HepG2 (cell line): ENCODE data around the gene FBXL2. TPM values are rescaled to one million over a fixed set of nuclear protein-coding genes. Genes with fewer than 3 reads are reported as not detected.

Experiments used
- ATAC-seq: fragments of 200-7000 bp; cut with Tn5 transposase; 3 replicates; pipeline ENCODE4 v1.9.1; 2020; ENCODE audit warnings: mild to moderate bottlenecking, moderate library complexity
- BruUV-seq: library from RNA; stranded (reverse); fragments of 400-500 nt; replicated peaks from 2 replicates; lab custom pipeline; 2021; lab: Mats Ljungman, UMichigan
- CTCF ChIA-PET: fragments of 300-600 bp; formaldehyde crosslinking; extraction: SDS; loops from one replicate; lab custom pipeline; 2021; ENCODE audit warnings: low total read pairs, inconsistent platforms, low intra/inter-chr PET ratio; lab: Yijun Ruan, JAX
- POLR2A ChIA-PET: fragments of 350-600 bp; sonication (Branson Sonifier 250); formaldehyde crosslinking; loops from one replicate; lab custom pipeline; 2020; ENCODE audit warnings: antibody characterized with exemption, inconsistent platforms; lab: Yijun Ruan, JAX
- DNase-seq: peaks from one replicate; pipeline ENCODE4 v3.0.0-alpha.2; 2015; ENCODE audit warnings: low spot score
- FAIRE-seq: peaks from 3 replicates; lab custom pipeline; 2011; peaks lifted over from hg19 to GRCh38; lab: Jason Lieb, UNC
- H2AFZ ChIP-seq: one replicate; pipeline ENCODE4 v1.6.1; 2011; ENCODE audit warnings: low read length, inconsistent platforms
- H3K27ac ChIP-seq: fragments of 300-600 bp; 3 replicates; pipeline ENCODE4 v1.8.0; 2011; ENCODE audit warnings: mixed run types, mild to moderate bottlenecking, mixed read lengths, low read length, inconsistent platforms; ENCODE audit not compliant: insufficient read depth; ENCODE audit errors: extremely low read length
- H3K27me3 ChIP-seq, 2 experiments: fragments of 200-600 bp in 1 of 2; 2 replicates in 1 of 2; 3 replicates in 1 of 2; pipeline versions ENCODE4 v1.6.0 to v1.8.0; 2011; ENCODE audit warnings: low read length in 2 of 2, mild to moderate bottlenecking in 2 of 2, moderate library complexity in 2 of 2, inconsistent platforms in 1 of 2; ENCODE audit not compliant: insufficient read depth in 2 of 2, control insufficient read depth in 1 of 2
- H3K36me3 ChIP-seq, 2 experiments: fragments of 200-600 bp in 1 of 2; replicated peaks in 1 of 2; 2 replicates in 1 of 2; 3 replicates in 1 of 2; pipeline versions ENCODE4 v1.5.1 to v1.8.0; 2011; ENCODE audit warnings: low read length in 2 of 2, inconsistent platforms in 1 of 2; ENCODE audit not compliant: insufficient read depth in 2 of 2, control insufficient read depth in 1 of 2
- H3K4me1 ChIP-seq: 2 replicates; pipeline ENCODE4 v1.5.1; 2012; ENCODE audit warnings: low read length, inconsistent platforms; ENCODE audit not compliant: insufficient read depth
- H3K4me2 ChIP-seq: 2 replicates; pipeline ENCODE4 v1.6.0; 2011; ENCODE audit warnings: low read depth, low read length, inconsistent platforms
- H3K4me3 ChIP-seq, 3 experiments: fragments of 200-600 bp in 1 of 3; sonication (generic), shearing (Covaris generic) in 1 of 3; replicated peaks in 1 of 3; 2 replicates each; pipeline ENCODE4 v1.5.1; 2011 to 2016; ENCODE audit warnings: low read length in 3 of 3, inconsistent platforms in 2 of 3, low read depth in 2 of 3, mild to moderate bottlenecking in 2 of 3, control low read depth in 1 of 3, mixed read lengths in 1 of 3; ENCODE audit not compliant: insufficient read depth in 1 of 3
- H3K79me2 ChIP-seq: one replicate; pipeline ENCODE4 v1.6.1; 2011; ENCODE audit warnings: low read length, inconsistent platforms; ENCODE audit not compliant: insufficient read depth
- H3K9ac ChIP-seq: 2 replicates; pipeline ENCODE4 v1.6.0; 2011; ENCODE audit warnings: mild to moderate bottlenecking, low read depth, low read length, inconsistent platforms; ENCODE audit not compliant: insufficient read depth
- H3K9me3 ChIP-seq: 2 replicates; pipeline ENCODE4 v1.5.1; 2012; ENCODE audit warnings: mild to moderate bottlenecking, low read length
- H4K20me1 ChIP-seq: 2 replicates; pipeline ENCODE4 v1.6.0; 2011; ENCODE audit warnings: inconsistent platforms, mild to moderate bottlenecking, low read length, moderate library complexity; ENCODE audit not compliant: insufficient read depth
- MED8 ChIP-seq: sonication (generic); formaldehyde crosslinking; IDR thresholded peaks from 2 replicates; pipeline ENCODE4 v1.8.1; 2023; ENCODE audit warnings: mild to moderate bottlenecking, missing genetic modification reagents; ENCODE audit not compliant: insufficient replicate concordance
- NFYB ChIP-seq: sonication (generic); formaldehyde crosslinking; IDR thresholded peaks from 2 replicates; pipeline ENCODE4 v1.4.0; 2020; ENCODE audit warnings: missing genetic modification reagents
- RARA ChIP-seq: IDR thresholded peaks from 2 replicates; pipeline ENCODE4 v1.6.1; 2016; ENCODE audit warnings: missing genetic modification reagents, missing compliant biosample characterization
- RBM22 ChIP-seq: fragments of 200-400 bp; formaldehyde crosslinking; optimal IDR thresholded peaks from 2 replicates; pipeline ENCODE3; 2017; ENCODE audit warnings: mild to moderate bottlenecking, low read length, moderate library complexity
- SIX1 ChIP-seq: sonication (generic); formaldehyde crosslinking; IDR thresholded peaks from 2 replicates; pipeline ENCODE4 v1.4.0; 2020; ENCODE audit warnings: missing genetic modification reagents, borderline replicate concordance
- SRSF9 ChIP-seq: fragments of 200-400 bp; formaldehyde crosslinking; IDR thresholded peaks from 2 replicates; pipeline ENCODE4 v1.6.1; 2018; ENCODE audit warnings: borderline replicate concordance, mild to moderate bottlenecking, low read depth, low read length; ENCODE audit not compliant: insufficient read depth, poor library complexity, severe bottlenecking
- ZFX ChIP-seq: sonication (generic); formaldehyde crosslinking; IDR thresholded peaks from 2 replicates; pipeline ENCODE4 v1.4.0; 2020; ENCODE audit warnings: mild to moderate bottlenecking, low read depth, missing genetic modification reagents, moderate library complexity
- ZNF10 ChIP-seq: sonication (generic); formaldehyde crosslinking; IDR thresholded peaks from 2 replicates; pipeline ENCODE4 v1.4.0; 2020; ENCODE audit warnings: mild to moderate bottlenecking, low read depth, missing genetic modification reagents, borderline replicate concordance
- ZNF292 ChIP-seq: sonication (generic); formaldehyde crosslinking; IDR thresholded peaks from 2 replicates; pipeline ENCODE4 v1.8.1; 2022; ENCODE audit warnings: mild to moderate bottlenecking, low read depth, missing genetic modification reagents, borderline replicate concordance
- ZNF552 ChIP-seq: sonication (generic); formaldehyde crosslinking; IDR thresholded peaks from 2 replicates; pipeline ENCODE4 v1.9.0; 2022; ENCODE audit warnings: missing genetic modification reagents, mild to moderate bottlenecking, borderline replicate concordance
- ZNF766 ChIP-seq: sonication (generic); formaldehyde crosslinking; IDR thresholded peaks from 2 replicates; pipeline ENCODE4 v1.5.0; 2020; ENCODE audit warnings: missing genetic modification reagents, borderline replicate concordance
- WGBS: methylation state at CpG from one replicate; pipeline ENCODE4 v1.1.6; 2017; ENCODE audit warnings: low lambda C conversion rate; 5-methylcytosine and 5-hydroxymethylcytosine counted together
- in situ Hi-C: cut with HindIII; loops from 2 replicates; pipeline ENCODE4 v1.10.0; 2017; ENCODE audit warnings: low pct_unique_long_range_greater_than_20kb; ENCODE audit not compliant: extremely low pct_ligation_motif_present
- intact Hi-C: fragments of 100-400 bp; cut with micrococcal nuclease; formaldehyde crosslinking; loops from one replicate; pipeline ENCODE4 v1.10.0; 2022; ENCODE audit not compliant: unreplicated experiment
- polyA plus RNA-seq, 8 experiments: library from polyadenylated mRNA; depleted of rRNA in 3 of 8; stranded (reverse) in 7 of 8; unstranded in 1 of 8; fragments of >200 nt; fragmentation: Illumina TruSeq in 4 of 8; extraction: Trizol in 4 of 8; gene quantifications; 2 replicates each; pipeline versions ENCODE4 v1.2.1 to v1.2.3, GENCODE V29; 2011 to 2016; ENCODE audit warnings: low read depth in 4 of 8, missing spikeins in 1 of 8, mixed read lengths in 1 of 8; ENCODE audit not compliant: insufficient read depth in 1 of 8
- total RNA-seq, 5 experiments: library from RNA; depleted of rRNA; stranded (reverse); fragments of >200 nt; fragmentation: Illumina TruSeq; extraction: Trizol; gene quantifications; 2 replicates each; pipeline ENCODE4 v1.2.3, GENCODE V29; 2016; ENCODE audit warnings: low read depth in 1 of 5
- TF ChIP-seq, protein P1 (sequence below): sonication (generic); formaldehyde crosslinking; IDR thresholded peaks from 2 replicates; pipeline ENCODE4 v1.5.1; 2020; ENCODE audit warnings: mild to moderate bottlenecking, missing genetic modification reagents, borderline replicate concordance

FBXL2 gene
- total and polyA plus RNA-seq, 2 of the 13 experiments (the other 11 are each of a cell fraction or from before 2014, with no cell fraction given), result 1.8 to 5.0 TPM

DNA sequence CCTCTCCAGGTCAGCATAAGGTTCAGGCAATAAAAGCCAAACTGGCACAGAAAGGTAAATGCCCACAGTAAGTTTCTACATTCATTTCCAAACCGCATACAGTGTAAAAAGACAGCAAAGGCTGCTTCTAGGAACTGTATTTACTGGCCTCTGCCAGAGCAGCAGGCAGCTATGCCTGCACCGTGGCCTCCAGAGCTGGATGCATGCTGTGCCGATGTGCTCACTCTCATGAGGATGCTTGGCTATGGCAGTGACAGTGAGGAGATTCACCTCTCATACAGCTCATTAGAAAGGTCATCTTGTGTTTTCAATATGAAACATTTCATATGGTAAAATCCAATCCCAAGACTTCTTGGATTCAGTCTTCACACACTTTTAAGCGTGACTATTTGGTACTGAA, 112.7 kb downstream of the FBXL2 start:
- no peak overlapping the region for H3K4me2 ChIP-seq
- in situ Hi-C loops (no loop called here), intact Hi-C loops (no loop called here)
- no peaks in the 10 kb centered on the region for H4K20me1 ChIP-seq
- DNase-seq (no peak), ATAC-seq (peak; percentile 30; the same call in 2 of the 3 replicates), FAIRE-seq (no peak)
- no peaks in the 10 kb centered on the region for H3K79me2 ChIP-seq
- no peak overlapping the region for H3K27ac ChIP-seq
- H3K4me1 ChIP-seq, result no peaks in the 10 kb centered on the region
- POLR2A ChIA-PET, result no interaction called here
- H3K9me3 ChIP-seq, result no peaks in the 10 kb centered on the region
- no peak for TF ChIP-seq SIX1 (CRISPR knock-in tag)
- TF ChIP-seq SRSF9, result no peak
- no peak for TF ChIP-seq ZFX (CRISPR knock-in tag)
- no peak for TF ChIP-seq NFYB (CRISPR knock-in tag)
- TF ChIP-seq ZNF10 (CRISPR knock-in tag), result no peak
- CTCF ChIA-PET, result no interaction called here
- BruUV-seq, result no TSS peak
- 100% methylated on average over 2 of the region's 4 CpGs for WGBS
- peaks cover 18 to 51% of the 10 kb centered on the region in 2 experiments for H3K36me3 ChIP-seq
- H3K4me3 ChIP-seq, result no peak overlapping the region
- no peak overlapping the region for H2AFZ ChIP-seq
- H3K27me3 ChIP-seq, result no peaks in the 10 kb centered on the region
- no peak overlapping the region for H3K9ac ChIP-seq

DNA sequence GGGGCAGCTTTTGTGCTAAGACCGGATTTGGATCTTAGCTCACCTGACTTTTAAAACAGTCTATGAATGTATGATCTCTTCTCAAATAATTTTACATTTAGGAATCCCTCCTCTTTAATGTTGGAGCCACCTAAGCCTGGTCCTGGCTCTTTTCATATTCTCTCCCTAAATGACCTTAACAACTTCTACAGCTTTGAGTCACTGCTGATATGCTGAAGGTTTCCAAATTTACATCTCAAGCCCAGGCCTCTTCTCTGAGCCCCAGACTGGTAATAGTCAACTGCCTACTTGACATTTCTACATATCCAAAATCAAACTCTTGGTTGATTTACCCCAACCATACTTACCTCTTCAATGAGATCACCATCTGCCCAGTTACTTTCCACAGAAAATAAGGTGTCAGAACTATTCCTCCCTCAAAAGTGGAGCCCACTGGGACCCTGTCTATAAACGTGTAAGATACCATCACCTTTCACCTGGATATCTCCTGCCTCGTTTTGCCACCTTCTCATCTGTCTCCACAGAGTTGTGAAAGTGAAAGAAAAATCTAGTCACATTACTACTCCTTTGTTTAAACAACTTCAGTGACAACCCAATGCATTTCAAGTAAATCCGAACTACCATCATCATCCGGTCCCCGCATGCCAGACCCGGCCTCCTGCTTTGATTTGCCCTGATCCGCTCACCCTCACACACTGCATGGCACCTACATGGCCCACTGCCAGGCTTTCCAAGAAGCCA, 114.2 kb downstream of the FBXL2 start:
- intact Hi-C loops, result no loop called here

More for the DNA sequence above, 114.2 kb downstream of the FBXL2 start:
- H3K27me3 ChIP-seq, result no peaks in the 10 kb centered on the region
- WGBS, result 95% methylated on average over 8 of the region's 8 CpGs
- TF ChIP-seq ZNF292 (CRISPR knock-in tag) (no peak), RBM22 (peak; percentile 80), MED8 (no peak), ZNF552 (no peak), ZNF766 (CRISPR knock-in tag) (no peak), RARA (CRISPR knock-in tag) (no peak)
- TF ChIP-seq, protein P1, sequence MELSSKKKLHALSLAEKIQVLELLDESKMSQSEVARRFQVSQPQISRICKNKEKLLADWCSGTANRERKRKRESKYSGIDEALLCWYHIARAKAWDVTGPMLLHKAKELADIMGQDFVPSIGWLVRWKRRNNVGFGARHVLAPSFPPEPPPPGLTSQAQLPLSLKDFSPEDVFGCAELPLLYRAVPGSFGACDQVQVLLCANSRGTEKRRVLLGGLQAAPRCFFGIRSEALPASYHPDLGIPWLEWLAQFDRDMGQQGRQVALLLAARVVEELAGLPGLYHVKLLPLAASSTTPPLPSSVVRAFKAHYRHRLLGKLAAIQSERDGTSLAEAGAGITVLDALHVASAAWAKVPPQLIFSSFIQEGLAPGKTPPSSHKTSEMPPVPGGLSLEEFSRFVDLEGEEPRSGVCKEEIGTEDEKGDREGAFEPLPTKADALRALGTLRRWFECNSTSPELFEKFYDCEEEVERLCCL (CRISPR knock-in tag), result no peak
- no peak overlapping the region for H2AFZ ChIP-seq
- no peaks in the 10 kb centered on the region for H3K4me1 ChIP-seq
- H3K36me3 ChIP-seq, result peaks cover 17 to 55% of the 10 kb centered on the region in 2 experiments
- no TSS peak for BruUV-seq
- H4K20me1 ChIP-seq, result no peaks in the 10 kb centered on the region
- ChIA-PET POLR2A (no interaction called here), CTCF (no interaction called here)
- DNase-seq (no peak), ATAC-seq (no peak), FAIRE-seq (no peak)
- H3K9me3 ChIP-seq, result no peaks in the 10 kb centered on the region
- H3K4me3 ChIP-seq, result no peak overlapping the region
- in situ Hi-C loops, result no loop called here
- no peak overlapping the region for H3K4me2 ChIP-seq
- H3K79me2 ChIP-seq, result no peaks in the 10 kb centered on the region
- no peak overlapping the region for H3K9ac ChIP-seq
- no peak overlapping the region for H3K27ac ChIP-seq
